GDM1 (cell line): ENCODE results near the gene SYPL2.
"Not testable (repeated sequence)": the region's sequence is repeated elsewhere in the genome, so short reads cannot be mapped to it uniquely, and the experiment has no call there.

Source experiments
- DNase-seq: peaks from one replicate; lab custom pipeline; 2025; lab: John Stamatoyannopoulos, UW

Gene SYPL2

GRCh38 chr1:109472779-109473178, 6.4 kb downstream of the SYPL2 start:
- DNase-seq = no peak

DNA sequence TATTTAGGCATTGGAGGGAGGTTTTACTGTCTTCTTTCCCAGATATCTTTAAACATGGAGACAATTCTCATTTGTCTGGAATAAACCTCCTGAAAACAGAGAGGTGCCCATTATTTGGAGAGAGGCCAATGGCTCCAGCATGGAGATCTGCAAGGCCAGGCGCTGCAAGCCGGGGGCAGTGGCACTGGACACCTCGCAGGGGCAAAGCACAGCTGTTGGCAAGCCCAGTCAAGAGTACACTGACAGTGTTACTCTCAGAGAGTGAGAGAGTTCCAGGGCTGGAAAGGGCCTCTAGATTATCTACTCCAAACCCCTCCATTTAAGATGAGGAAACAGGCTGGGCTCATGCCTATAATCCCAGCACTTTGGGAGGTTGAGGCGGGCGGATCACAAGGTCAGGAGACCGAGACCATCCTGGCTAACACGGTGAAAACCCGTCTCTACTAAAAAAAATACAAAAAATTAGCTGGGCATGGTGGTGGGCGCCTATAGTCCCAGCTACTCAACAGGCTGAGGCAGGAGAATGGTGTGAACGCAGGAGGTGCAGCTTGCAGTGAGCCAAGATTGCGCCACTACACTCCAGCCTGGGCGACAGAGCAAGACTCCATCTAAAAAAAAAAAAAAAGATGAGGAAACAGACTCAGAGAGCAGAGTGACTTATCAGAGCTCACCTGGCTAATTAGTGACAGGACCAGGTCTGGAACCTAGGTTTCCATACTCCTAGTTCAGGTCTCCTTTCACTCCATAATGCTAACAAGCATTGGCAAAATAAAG, 7.1 kb downstream of the SYPL2 start:
- not testable (repeated sequence) for DNase-seq

DNA sequence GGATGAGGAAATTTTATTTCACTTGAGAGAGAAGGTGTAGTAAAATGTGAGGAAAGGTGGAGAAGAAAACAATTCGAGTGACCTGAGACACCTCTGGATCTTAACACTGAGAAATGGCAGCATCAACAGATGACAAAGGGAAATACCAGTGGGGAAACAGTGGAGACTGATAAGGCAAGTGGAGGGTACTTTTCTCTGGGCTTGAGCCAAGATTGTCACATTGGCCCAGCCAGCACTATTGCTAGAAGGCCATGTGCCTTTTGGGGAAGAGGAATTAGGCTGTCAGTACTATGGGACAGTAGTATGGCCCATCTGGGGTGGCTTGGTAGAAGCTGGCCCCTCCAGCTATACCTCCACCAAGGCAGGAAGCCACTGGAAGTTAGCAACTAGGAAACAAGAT, 8.4 kb downstream of the SYPL2 start:
- DNase-seq = no peak

DNA sequence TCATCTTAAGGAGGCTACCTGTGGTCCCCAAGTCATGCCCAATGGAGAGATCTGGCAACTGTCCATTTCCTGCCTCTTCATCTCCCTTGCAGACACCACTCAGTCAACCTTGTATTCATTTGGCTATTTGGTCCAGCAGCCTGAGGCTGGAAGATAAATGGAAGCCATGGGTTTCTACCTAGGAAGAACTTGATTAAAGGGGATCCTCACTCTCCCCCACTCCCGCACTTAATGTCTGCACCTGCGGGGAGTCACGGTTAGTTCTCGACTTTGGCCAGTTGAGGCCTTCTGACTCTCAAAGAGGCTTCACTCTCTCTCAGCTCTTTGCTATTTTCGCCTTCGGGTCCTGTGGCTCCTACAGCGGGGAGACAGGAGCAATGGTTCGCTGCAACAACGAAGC, 8.9 kb downstream of the SYPL2 start:
- no peak for DNase-seq

- DNase-seq = no peak
Measured at GRCh38 chr1:109476825-109477224, 10.5 kb downstream of the SYPL2 start.

GRCh38 chr1:109477821-109478220, 11.5 kb downstream of the SYPL2 start:
- DNase-seq = no peak

- no peak for DNase-seq
Measured at GRCh38 chr1:109478806-109479205, 12.5 kb downstream of the SYPL2 start.

DNA sequence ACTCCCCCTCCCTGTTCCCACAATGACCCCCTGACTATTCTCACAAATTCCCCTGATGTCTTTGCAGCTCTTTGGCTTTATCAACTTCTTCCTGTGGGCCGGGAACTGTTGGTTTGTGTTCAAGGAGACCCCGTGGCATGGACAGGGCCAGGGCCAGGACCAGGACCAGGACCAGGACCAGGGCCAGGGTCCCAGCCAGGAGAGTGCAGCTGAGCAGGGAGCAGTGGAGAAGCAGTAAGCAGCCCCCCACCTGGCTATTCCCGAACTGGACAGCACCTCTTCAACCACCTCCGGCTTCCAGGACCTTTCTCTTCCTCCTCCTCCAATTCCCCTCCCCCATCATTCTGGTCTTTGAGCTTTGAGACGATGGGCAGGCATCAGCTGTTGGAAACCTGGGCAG, 13.0 kb downstream of the SYPL2 start:
- no peak for DNase-seq

DNA sequence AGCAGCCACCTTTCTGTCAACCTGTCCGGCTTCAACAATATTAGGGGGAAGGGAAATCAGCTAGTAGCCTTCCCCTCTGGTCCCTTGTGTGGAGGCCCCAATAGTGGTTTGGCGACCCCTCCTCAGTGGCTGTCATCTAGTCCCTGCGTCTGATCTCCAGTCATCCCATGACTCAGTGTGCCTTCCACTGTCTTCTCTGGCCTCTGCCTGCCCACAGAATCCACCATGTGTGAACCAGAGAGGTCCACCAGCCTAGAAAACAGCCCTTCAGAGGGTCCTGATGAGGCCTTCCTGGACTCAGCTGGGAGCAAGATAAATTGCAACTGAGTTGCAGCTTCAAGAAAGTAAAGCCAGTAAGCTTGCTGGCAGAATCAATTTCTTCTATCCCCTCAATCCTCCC, 13.6 kb downstream of the SYPL2 start:
- no peak for DNase-seq

DNA sequence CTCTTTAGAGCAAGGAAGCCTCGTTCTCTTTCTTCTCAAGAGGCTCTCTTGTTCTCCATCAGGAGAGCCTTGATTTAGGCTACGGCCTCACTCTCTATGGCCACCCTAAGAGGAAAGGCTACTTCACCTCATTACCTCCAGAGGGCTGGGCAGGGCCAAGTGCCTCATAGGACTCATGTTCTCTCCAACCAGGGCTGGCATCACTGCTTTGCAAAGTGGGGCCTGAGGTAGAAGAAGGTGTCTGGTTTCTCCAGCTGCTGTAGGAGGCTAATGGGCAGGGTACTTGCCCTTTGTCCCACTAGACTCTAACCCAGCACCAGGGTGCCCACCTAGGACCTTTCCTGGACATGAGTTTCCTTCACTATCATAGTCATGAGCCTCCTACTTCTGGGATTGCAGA, 15.3 kb downstream of the SYPL2 start:
- no peak for DNase-seq

GRCh38 chr1:109482242-109482641, 15.9 kb downstream of the SYPL2 start:
- no peak for DNase-seq

DNA sequence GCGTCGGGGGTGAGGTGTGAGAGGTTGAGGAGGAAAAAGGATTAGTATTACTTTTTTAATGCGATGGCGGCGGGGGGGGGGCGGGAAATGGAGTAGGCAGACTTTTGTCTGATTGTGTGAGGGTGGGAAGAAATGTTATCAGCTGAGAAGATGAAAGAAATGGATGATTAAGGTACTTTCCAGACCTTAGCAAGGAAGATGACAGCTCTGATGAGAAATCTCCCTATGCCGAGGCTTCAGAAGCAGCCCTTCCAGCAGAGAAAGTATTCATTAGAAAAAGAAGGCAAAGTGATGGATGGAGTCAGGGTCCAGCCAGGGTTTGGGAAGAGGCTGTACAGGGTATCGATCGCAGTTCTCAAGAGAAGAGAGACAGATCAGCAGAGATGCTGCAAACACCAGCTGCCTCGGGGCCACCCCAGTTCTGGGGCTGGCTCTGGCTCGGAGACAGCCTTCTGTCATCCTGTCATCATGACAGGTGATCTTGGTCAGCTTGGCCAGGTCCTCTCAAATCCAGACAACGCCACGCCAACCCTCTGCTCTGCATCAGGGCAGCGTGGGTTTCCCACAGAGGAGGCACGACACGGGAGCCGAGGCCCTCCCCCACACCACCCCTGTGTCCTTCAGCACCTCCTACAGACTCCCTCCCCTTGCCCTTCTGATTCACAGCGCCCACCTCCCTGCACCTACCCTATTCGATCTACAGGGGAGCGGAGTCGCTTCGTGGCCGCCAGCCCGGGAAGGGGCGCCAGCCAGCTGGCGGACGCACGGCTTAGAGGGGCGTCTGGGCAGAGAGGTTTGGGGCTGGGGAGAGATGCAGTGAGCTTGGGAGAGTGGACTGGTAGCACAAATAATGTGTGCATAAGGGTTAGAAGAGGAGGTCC, 16.7 kb downstream of the SYPL2 start:
- no peak for DNase-seq

- peak; percentile 89 for DNase-seq
Measured at GRCh38 chr1:109483672-109484518, 17.5 kb downstream of the SYPL2 start, which contains the start of gene ATXN7L2. ATXN7L2 (plus strand) TSS chr1:109483905; CDS start chr1:109483954, 49 bp downstream.

- DNase-seq = no peak
Measured at GRCh38 chr1:109484519-109484975, 18.2 kb downstream of the SYPL2 start.

- no peak for DNase-seq
Measured at GRCh38 chr1:109485001-109485400, 18.7 kb downstream of the SYPL2 start.

DNA sequence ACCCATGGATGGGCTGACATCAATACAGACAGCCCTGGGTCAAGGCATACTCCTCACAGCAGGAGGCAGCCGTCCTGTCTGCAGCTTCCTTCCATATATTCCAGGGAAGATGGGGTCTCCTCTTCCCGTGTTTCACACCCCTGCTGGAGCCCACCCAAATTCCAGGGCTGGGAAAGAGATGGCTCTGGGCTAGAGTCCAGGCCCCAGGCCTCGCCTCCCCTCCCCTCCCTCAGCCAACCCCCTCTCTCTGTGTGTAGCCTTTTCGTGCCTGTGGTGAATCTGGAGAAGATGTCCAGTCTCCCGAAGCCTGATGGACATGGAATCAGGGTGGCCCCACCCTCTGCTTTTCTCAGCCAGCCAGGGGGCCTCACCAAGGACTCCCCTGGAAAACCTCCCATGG, 20.9 kb downstream of the SYPL2 start:
- DNase-seq = no peak

DNA sequence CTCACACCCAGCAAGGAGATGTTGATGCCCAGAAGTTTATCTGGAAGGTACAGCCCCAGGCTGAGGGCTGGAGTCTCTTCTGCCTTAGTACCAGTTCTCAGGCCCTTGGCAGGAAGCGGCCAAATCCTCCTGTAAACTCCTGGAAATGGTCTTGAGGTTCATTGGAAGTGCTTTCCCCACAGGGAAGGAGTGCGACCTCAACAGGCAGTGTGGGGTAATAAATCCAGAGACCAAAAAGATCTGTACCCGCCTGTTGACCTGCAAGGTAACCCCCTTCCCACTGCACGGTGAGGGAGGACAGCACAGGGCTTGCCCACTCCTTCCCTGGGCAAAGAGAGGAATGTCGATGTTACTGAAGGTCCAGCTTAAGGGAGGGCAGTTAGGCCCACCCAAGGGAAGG, 21.9 kb downstream of the SYPL2 start:
- no peak for DNase-seq

DNA sequence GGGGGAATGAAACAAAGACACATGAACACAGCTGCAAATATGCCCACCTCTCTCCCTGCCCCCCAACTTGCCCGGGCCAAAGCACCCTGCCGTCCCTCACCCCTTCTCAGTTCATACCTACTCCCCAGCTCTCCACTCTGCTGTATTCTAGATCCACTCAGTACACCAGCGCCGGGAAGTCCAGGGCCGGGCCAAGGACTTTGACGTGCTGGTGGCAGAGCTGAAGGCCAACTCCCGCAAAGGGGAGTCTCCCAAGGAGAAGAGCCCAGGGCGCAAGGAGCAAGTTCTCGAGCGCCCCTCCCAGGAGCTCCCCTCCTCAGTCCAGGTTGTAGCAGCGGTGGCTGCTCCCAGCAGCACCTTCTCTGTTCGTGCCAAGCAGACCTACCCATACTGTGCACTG, 22.4 kb downstream of the SYPL2 start:
- no peak for DNase-seq

DNA sequence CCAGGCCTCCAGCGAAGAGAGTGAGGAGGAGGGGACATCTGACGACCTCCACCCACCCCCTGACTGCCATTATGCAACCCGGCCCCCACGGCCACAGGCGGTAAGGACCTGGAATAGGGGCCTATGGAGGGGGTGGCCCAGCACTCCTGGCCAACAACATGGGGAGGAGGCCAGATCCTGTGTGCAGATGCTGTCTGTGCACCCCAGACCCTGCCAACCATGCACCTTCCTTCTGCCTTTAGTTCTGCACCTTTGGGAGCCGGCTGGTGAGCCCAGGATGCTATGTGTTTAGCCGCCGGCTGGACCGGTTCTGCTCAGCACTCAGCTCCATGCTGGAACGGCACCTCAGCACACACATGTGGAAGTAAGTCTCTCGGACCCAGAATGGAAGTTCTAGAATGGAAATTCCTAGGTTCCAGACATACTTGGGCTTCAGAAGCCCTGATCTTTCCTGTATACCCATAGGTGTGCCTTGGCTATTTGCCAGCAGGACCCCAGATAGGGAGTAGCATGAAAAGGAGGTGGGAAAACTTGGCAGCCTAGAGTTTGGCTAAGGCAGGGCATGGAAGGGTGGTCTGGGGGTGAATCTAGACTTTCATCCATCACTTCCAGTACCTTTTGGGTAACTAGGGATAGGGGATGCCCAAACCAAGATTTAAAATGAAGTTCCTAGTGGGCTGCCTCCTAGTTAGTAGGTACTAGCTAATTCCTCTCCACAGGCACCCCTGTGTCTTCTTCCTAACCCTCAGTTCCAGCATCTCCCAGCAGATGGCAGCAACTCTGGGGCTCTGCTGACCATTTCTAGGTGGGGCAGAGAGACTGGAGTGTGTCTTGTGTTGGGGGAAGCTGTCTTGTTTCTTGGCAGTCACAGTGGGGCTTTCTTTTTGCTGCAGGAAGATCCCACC, 23.9 kb downstream of the SYPL2 start:
- DNase-seq = peak; percentile 48

DNA sequence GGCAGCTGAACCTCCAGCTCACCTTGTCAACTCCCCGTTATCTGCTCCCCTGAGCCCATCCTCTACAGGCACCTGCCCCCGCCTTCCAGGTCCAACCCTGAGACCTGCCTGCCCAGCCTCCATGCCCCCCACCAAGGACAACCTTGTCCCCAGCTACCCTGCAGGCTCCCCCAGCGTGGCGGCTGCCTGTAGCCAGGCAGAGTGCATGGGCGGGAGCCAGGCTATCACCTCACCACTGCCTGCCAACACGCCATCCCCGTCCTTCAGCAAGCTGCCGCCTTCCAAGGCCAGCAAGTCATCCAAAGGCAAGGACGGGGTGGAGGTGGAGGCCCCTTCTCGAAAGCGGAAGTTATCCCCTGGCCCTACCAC, 24.6 kb downstream of the SYPL2 start:
- DNase-seq = no peak

DNA sequence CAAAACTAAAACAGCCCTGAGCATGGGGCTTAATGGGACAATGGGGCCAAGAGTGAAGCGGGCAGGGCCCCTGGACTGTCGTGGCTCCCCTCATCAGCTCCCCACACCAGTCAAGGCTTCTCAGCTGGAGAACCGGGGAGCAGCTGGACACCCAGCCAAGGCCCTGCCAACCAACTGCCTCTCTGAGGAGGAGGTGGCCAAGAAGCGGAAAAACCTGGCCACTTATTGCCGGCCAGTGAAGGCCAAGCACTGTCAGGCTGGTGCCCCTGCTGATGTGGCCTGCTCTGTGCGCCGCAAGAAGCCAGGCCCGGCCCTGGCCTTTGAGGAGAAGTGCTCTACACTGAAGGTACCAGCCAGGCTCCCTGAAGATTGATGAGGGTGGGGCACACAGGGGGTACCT, 25.0 kb downstream of the SYPL2 start:
- DNase-seq = no peak
